Measurements from ENCODE around the gene FOXP1.

The FOXP1 gene

DNA sequence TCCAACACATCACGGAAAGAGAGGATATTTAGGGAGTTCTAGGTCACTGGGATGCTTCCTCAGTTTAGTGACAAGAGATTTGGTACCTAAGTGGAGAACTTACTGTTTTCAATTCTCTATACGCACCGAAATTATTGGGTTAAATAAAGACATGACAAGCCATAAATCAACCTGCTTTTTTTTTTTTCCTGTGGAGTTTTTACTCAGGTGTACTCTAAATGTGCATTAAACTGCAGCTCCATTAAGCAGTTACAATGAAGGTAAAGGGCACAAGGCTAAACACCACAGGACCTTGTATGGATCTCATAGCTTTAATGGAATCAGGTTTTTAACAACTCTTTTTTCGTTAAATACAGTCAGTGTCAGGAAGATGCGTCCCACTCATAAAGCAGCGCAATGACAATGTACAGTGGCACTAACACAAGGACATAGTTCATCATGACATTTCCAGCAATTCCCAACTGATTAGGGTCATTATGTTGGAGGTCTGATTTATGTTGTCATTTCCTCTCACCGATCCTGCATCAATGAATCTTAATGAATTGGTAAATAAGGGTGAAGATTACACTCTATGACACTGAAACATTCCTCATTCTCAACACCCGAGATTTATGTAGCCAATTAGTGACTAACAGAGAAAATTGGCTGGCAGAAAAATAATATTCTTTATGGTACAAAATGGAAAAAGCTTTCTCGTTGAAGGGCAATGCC is 355.2 kb downstream of the FOXP1 start:
- DNase-seq: no peak

DNA sequence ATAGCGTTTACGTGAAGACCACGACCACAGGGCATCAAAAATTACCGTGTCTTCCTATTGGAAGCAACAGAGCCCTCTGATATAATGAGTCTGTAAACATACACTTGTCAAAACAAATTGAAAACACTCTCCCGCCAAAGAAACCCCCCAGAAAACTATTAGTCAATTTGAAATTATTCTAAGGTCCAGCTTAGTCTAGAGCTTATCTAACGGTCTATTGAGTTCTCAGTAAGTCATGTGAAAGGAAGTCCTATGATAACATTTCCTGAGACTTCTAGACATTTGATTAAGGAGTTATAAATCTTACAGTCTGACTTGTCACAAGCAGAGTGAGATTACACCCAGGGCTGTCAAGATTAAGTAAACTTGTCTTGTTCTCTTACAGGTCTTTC is 356.3 kb downstream of the FOXP1 start:
- DNase-seq: no peak

DNA sequence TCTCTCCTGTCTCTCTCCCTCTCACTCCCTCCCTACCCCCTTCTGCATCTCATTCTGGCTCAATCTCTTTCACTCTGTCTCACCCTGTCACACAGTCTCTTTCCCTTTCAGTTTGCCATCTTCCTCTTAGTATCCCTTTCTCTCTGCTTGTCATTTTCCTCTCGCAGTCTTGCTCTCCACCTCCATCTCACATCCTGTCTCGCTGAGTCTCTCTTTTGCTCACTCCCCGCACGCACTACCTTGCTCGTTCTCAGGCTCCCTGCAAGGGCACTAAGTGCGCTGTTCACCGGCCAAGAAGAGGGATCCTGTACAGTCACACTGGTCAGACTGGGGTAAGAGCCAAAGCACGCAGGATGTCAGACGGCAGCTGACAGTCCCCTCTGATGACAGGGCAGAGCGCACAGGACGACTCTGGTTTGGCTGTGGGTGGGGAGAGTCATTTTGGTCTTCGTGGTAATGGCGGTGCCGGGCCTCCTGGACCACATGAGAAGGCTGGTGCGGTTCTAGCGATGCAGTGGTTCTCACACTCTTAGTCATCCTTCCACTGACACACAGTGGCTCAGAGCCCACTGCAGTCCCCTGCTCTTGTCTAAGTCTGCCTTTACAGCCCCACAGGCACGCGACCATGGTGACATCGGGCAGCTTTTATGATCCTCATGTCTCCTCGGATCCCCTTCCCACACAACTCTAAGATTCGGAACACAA is 356.8 kb downstream of the FOXP1 start:
- DNase-seq: no peak

DNA sequence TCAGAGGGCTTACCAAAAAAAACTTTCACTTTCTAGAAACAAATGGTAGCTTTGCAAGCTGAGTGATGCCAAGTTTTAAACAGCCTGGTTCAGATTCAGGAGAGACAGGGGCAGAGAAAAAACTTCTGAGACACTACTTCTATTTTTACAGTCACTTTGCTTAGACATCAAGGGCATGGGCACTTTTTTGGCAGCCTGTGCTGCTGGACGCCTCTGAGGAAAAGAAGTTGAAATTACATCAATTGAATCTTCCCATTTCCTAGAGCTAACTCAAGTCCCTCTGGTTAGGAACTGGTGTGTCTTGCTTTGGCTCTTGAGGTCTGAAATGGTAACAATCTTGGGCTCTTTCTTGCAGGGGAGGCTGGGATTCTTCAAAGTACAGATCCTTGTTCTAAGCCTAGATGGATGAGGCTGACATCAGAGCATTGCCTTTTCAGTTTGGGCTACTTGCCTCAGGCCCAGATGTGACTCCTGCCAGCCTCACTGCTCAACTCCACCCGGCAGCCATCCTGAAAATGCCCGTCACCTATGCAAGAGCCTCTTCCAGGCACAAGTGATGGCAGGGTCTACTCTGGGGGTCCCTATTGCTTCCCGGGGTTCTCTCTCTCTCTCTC is 357.5 kb downstream of the FOXP1 start:
- no peak for DNase-seq

DNA sequence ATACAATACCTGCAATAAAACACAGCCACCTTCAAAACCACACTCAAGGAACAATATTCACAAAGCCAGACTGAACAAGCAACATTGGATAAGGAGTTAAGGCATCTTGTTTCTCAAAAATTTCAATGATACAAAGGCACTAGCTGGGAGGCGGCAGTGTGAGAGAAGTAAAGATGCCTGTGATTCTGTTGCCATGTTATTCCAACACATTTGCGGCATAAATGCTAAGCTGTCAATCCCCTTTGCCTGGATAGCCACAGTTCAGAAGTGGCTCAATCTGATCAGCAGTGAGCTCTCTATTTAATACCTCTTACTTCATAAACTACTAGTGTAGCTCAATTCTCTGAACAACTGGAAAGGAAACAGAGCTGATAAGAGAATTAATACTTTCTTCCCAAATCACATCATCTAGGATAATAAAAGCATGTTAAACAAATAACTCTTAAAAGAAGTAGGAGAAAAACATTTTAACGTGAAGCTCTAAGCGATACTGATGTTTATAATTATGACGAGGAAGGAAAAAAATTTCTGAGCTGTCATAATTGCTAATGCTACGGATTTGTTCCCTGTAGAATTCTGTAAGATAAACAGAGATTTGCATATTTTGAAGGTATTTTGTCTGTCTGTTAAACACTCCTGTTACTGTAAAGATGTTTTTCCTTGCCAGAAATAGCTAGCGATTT is 358.4 kb downstream of the FOXP1 start:
- no peak for DNase-seq

DNA sequence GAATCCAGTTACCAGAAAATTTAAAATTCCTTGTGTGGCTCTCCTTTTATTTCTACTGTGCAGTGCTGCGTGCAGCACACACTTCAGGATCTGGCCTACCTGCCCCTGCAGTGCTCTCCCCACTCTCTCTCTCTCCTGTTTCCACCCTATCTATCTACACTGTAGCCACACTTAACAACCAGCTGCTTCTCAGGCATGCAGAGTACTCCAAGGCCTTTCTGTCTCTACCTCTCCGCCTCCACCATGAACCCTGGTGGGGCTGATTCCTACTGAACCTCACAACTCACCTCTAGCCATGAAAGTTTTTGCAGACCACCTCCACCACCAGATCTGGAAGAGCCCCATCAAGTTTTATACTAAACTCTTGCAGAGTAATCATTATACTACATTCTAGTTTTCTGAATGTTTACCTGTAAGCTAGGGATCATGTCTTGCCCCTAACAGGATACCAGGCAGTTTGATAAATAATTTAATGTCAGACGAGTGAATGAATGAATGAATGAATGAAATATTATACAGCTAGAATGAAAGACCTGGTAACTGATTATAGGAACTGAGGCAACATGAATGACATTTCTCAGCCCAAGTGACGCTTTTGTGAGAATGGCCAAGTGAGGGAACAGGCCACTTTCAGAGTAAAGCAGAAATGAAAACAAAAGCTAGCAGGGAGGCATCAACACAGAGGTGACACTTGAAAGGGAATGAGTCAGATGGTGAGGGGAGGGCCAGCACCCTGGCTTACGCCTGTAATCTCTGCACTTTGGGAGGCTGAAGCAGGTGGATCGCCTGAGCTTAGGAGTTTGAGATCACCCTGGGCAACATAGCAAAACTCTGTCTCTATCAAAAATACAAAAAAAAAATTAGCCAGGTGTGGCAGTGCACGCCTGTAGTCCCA is 363.5 kb downstream of the FOXP1 start:
- no peak for DNase-seq

DNA sequence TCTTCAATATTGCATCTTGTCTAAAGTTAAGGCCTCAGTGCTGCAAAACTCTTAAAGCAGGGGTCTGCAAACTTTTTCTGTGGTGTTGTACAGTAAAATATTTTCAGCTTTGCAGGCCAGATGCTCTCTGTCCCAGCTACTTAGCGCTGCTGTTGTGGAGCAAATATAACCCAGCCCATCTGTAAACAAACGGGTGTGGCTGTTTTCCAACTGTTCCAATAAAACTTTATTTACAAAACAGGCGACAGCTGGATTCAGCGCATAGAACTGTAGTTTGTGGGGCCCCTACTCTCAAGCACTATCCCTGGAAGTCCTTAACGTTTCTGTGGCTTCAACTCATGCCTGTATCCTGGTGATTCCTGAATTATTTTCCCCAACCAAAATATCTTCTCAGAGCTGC is 365.0 kb downstream of the FOXP1 start:
- no peak for DNase-seq

DNA sequence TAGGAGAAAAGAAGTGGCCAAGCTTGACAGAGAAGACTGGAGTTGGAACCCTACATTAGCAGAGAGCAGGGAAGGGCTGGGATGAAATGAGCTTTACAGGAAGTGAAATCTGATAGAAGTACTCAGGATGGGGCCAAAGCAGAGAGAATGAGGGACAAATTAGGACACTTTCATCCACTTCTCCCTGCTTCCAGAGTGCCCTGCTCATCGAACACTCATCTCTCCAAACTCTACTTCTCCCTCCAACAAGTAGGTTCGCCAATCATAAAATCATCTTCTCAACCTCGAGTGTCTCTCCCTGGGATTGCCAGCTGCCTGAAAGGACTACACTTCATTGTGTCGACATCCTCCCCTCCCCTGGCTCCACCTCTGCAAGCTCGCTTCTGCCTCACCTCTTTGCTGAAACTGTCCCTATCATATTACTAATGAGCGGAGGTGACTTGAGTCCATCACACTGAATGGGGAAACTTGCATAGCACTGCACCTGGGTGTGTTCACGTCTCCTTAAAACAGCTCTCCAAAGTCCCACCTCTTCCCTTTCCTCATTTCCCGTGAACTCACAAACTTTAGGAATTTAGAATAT is 365.8 kb downstream of the FOXP1 start:
- DNase-seq: no peak

DNA sequence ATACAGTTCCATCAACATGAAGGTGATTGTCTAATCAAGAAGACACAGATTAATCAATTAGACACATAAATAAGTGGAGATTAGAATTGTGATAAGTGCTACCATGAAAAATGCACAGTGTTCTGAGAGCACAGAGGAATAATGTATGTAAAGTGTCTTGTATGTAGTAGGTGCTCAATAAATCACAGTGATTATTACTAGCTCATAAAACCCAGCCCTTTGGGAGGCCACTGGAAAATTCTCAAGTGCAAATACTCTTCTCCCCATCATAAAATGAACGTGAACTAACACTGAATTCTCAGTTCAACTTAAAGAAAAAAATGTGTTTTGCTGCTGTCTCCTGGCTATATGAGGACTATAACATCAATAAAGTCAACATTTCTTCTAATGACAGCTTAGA is 368.2 kb downstream of the FOXP1 start:
- no peak for DNase-seq

DNA sequence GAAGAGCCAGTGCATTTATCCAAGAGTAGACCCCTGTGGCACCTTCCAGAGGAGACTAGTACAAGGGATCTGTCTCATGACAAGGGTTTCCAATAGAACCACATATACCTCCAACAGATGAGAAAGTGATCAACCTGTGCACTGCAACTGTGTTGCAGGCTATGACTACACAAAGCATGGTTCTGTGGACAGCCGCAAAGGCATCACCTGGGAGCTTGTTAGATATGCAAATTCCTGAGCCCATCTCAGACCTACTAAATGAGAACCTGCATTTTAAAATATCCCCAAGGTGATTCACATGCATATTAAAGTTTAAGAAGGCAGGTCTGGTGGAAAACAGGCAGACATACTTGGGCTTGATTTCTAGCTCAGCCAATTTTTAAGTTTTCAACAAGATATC is 368.7 kb downstream of the FOXP1 start:
- DNase-seq: no peak

DNA sequence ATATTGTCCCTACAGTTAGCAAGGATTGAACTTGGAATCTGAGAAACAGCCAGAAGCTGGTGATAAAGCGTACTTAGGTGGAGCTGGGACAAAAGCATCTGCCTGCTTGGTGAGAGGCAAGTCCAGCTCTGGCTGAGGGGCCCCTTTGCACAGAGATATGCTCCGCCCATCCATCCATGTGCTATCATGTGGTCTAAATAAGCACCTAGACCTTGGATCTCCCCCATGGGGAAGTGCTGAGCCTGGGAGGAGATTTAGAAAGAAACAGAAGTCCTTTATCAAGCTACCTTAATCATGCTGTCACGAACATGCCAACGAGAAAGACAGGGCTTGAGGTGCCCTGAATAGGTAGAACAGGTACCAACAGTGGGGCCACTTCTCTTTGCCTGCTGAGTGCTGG is 369.5 kb downstream of the FOXP1 start:
- DNase-seq: no peak

DNA sequence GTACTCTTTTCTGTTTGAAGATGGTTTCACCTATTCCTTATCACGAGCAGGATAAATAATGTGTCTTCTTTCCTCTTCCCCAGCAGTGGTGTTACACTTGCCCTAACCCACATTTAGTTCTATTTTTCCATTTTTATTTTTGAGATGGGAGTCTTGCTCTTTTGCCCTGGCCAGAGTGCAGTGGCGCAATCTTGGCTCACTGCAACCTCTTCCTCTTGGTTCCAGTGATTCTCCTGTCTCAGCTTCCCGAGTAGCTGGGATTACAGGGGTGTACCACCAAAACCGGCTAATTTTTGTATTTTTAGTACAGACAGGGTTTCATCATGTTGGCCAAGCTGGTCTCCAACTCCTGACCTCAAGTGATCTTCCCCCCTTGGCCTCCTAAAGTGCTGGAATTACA is 372.4 kb downstream of the FOXP1 start:
- DNase-seq: no peak

DNA sequence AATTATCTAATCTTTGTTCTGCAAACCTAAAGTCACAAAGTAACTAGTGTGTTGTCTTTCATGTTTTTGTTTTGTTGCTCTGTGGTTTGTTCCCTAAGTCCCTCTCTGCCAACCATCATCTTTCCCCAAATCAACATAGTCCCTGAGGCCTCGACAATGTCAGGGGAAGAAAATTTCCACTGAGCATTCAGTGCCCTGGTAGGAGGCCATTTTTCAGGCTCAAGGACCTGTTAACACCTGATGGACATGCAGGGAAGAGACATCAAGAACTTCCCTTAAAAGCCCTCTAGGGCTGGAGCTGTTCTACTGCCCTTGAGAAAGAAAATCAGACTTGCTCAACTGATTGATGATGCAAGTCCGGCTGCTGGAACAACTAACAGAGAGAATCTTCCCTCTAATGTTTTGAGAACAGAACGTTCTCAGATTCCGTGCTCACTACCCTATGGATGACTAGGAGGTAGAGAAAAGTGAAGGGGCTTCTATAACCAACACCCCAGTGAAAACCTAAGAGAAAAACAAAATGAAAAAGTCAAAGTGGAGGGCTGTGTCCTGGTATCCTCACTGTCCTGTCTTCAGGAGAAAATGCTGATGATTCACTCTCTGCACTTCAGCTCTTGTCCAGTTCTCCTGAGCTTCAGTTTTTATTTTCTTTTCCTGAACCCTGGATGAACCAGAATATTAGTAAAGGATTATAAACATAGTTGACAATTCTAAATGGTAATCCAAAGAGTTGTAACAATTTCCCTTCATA is 373.1 kb downstream of the FOXP1 start:
- no peak for DNase-seq

DNA sequence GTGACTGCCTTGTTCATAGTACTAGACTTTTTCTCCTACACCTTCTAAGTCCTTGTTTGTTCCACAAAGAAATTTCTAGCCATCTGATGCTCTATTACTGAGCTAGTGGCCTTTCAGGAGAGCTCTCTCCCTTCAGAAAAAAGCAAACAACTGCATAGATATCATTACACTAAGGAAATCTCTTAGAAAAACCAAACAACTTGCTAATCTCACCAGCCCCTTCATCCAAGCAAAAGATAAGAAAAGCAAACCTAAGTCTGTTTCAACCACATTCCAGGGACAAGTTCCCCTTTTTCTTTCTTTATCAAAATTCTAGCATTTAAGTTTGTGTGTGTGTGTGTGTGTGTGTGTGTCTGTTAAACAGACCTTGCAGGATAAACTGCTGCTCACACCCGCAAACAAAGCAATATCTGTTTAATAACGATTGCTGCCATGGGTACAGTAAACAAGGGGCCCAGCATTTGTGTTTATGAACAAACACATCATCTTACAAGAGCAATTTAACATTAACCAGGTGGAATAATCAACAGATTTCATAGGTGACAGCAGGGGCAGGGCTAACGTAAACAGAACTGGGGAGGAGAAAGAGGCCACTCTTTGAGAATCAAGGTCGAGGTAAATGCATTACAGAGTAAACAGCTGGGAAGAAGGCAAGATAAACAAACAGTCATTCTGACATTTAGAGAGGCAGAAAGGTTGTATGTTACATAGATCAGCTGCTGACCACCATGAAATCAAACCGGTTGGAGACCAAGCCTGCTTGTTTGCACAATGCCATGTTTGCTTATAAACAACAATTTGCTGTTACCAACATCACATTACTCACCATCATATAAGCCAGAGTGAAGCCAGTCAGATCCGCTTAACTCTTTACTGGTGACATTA is 375.1 kb downstream of the FOXP1 start:
- DNase-seq: no peak

DNA sequence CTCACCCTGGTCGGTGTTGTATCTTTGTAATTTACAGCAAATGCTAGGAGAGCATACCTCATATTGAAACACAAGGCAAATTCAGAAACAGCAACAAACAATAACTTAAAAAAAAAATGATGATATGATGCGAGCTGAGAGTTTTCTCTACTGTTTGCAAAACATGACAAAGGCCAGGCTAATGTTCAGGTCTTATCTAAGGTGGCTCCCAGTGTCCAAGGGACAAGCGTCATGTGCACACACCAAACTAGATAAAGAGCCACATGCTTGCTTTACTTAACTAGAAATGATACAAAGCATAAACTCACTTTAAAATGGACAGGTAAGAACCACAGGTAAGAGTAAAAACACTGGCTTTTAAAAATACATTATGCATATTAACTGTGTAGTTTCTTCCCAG is 375.9 kb downstream of the FOXP1 start:
- no peak for DNase-seq

DNA sequence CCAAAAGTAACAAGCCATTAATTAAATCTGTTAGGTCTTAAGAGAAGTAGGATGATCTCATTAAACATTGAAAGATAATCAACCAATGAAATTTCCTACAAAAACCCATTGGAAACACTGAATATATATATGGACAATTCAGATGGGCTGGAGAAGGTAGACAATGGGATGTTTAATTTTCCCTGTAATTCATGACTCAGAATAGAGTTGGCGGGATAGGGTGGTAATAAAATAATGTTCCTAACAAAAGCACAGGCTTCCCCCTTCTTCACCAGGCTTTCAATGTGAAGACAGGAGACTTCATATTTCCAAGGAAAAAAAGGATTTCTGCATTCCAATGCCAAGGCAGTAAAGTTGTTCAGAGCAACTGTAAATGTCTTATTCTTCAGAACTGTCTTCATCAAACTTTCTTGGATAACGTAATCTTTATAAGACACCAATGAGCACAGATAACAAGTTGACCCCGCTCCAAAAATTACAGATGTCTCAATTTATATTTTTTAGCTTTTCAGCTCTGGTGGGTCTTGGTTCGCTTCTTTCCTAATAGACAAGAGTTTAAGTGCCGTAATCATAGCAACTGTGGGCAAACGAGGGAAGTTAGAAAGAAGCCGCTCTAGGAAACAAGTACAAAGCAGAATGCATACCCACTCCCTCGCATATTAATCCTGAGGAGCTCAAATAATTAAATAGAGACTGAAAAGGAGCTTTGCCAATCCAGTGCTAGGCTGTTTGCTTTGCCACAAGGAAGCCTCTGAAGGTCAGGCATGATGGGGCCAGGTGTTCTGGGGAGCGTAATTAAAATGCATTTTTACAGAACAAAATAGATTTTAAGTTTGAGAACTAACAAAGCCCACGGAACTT is 377.0 kb downstream of the FOXP1 start:
- no peak for DNase-seq

DNA sequence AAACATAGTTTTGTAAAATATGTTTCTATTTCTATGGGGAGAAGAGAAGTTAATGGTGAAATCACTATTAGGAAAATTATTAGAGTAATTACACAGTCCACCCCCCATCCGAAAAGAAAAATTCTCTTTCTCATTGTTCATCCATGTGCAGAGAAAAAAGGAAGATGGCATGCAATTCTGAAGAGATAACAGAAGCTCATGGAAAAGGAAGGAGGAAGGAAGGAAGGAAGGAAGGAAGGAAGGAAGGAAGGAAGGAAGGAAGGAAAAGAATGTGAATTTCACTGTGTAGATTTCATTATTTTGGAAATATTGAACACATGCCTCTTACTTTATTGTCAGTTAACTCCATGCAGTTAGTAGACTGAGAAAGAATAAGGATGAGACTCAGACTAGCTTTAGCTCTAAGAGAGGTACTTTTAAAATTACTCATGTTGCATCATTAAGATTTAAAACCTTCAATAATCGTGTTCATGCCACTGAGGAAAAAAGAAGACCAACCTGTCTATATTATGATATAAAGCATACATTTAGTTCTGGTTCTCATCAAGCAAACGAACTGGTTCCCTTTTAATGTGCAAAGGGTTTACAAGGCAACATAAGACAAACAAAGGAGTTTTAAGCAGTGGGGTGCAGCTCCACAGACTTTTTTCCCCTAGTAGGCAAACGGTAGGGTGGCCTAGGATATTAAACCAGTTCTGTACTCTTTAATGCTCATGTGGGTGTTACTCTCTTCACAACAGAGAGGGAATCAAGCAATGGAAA is 379.6 kb downstream of the FOXP1 start:
- DNase-seq: no peak

DNA sequence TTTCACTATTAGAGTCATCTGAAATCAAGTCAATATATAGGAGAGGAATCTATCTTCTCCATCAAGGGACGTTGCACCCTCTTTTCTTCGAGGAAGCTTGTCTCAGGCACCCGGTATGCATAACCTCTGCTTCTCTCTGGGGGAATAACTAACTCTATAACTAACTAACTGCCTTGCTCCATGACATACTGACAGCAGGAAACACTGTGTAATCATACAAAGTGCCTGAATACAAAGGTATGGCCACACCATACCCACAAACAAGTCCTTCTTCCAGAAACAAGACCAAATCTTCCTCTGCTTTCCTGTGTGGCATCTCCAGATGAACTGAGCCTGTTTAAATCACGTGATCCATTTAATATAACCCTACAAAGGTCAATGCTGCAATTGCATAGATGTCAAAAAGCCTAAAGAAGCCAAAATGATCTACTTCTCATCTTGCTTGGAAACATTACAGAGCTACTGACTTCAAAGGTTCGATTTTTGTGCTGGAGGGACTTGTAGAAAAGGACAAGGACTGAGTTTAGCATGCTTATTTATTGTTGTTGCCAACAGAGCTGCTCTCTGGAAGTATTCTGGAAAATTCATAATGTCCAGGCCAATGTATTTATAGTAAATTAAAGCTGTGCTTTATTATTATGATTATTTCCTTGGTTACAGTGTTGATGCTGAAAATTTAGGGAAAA is 380.5 kb downstream of the FOXP1 start:
- DNase-seq: no peak

Data from right forelimb (tissue), 1 donor.